Activated T-cell treated with anti-CD3 and anti-CD28 coated beads, Interleukin-2, amount 50 U/mL, for 1 hour (primary cell): ENCODE data around the gene MEGF8.
"Not testable (repeated sequence)": the region's sequence is repeated elsewhere in the genome, so short reads cannot be mapped to it uniquely, and the experiment has no call there.

ENCODE experiments used
- DNase-seq: peaks from one replicate; pipeline ENCODE4 v3.0.0-alpha.2; 2020

Gene MEGF8

GRCh38 chr19:42334697-42335373 lies 9.4 kb downstream of the MEGF8 start:
- no peak for DNase-seq

- no peak for DNase-seq
Measured at GRCh38 chr19:42335374-42335936, 10.0 kb downstream of the MEGF8 start.

GRCh38 chr19:42335971-42336370 lies 10.5 kb downstream of the MEGF8 start:
- DNase-seq, result no peak

GRCh38 chr19:42339126-42339860 lies 13.9 kb downstream of the MEGF8 start:
- DNase-seq, result not testable (repeated sequence)

- DNase-seq, result not testable (repeated sequence)
Measured at GRCh38 chr19:42339922-42340321, 14.5 kb downstream of the MEGF8 start.

- DNase-seq, result no peak
Measured at GRCh38 chr19:42343344-42344110, 18.1 kb downstream of the MEGF8 start.

- DNase-seq, result no peak
Measured at GRCh38 chr19:42344336-42344893, 19.0 kb downstream of the MEGF8 start.

- no peak for DNase-seq
Measured at GRCh38 chr19:42345191-42345812, 19.9 kb downstream of the MEGF8 start.

- no peak for DNase-seq
Measured at GRCh38 chr19:42348211-42348610, 22.8 kb downstream of the MEGF8 start.

- no peak for DNase-seq
Measured at GRCh38 chr19:42349378-42350107, 24.1 kb downstream of the MEGF8 start.

- no peak for DNase-seq
Measured at GRCh38 chr19:42350417-42350816, 25.0 kb downstream of the MEGF8 start.

GRCh38 chr19:42351079-42351735 lies 25.8 kb downstream of the MEGF8 start:
- no peak for DNase-seq

GRCh38 chr19:42352301-42353259 lies 27.1 kb downstream of the MEGF8 start:
- DNase-seq, result no peak

GRCh38 chr19:42353341-42354015 lies 28.0 kb downstream of the MEGF8 start:
- DNase-seq, result no peak

GRCh38 chr19:42355896-42356295 lies 30.5 kb downstream of the MEGF8 start:
- DNase-seq, result no peak

GRCh38 chr19:42356686-42357085 lies 31.3 kb downstream of the MEGF8 start:
- no peak for DNase-seq

GRCh38 chr19:42357290-42357689 lies 31.9 kb downstream of the MEGF8 start:
- no peak for DNase-seq

GRCh38 chr19:42360787-42361544 lies 35.5 kb downstream of the MEGF8 start:
- DNase-seq, result no peak

- no peak for DNase-seq
Measured at GRCh38 chr19:42361545-42361910, 36.1 kb downstream of the MEGF8 start.
